ENCODE results near the gene FHOD1.

FHOD1 gene

DNA sequence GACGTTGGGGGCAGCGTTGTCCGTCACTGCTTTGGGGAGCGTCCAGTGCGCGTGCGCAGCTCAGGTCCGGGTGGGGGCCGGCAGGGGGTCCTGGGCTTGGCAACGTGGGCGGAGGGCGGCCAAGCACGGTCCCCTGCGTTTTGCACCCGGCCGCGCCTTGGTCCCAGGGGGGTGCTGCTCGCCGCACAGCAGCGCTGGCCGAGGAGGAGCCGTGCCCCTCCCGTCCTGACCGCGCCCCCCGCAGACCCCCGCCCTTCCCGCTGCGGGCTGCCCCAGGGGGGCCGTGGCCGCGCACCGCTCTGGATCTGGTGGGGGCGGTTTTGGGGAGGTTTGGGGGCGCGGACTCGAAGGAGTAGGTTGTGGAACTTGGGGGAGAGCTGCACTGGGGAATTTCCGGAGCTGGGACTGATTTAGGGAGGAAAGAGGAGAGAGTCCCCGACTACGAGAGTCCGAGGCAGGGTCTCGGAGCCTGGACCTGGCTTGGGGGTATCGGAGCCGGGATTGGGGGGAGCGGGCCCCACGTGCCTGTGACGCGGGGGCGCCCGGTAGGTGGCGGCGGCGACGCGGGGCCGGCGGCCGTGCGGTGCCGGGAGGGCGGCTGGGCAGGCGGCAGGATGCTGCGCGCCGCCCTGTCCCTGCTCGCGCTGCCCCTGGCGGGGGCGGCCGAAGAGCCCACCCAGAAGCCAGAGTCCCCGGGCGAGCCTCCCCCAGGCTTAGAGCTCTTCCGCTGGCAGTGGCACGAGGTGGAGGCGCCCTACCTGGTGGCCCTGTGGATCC lies 1.3 kb upstream of the FHOD1 start, which contains the start of gene SLC9A5:
Gene SLC9A5 (plus strand): TSS at position 579 of the 777 bp plus-strand sequence. CDS start 36 bp downstream, at position 615.
- no peak for FAIRE-seq
- TF ChIP-seq, protein P1, sequence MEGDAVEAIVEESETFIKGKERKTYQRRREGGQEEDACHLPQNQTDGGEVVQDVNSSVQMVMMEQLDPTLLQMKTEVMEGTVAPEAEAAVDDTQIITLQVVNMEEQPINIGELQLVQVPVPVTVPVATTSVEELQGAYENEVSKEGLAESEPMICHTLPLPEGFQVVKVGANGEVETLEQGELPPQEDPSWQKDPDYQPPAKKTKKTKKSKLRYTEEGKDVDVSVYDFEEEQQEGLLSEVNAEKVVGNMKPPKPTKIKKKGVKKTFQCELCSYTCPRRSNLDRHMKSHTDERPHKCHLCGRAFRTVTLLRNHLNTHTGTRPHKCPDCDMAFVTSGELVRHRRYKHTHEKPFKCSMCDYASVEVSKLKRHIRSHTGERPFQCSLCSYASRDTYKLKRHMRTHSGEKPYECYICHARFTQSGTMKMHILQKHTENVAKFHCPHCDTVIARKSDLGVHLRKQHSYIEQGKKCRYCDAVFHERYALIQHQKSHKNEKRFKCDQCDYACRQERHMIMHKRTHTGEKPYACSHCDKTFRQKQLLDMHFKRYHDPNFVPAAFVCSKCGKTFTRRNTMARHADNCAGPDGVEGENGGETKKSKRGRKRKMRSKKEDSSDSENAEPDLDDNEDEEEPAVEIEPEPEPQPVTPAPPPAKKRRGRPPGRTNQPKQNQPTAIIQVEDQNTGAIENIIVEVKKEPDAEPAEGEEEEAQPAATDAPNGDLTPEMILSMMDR (IDR thresholded peaks at IDR 0.05; ENCODE audit: insufficient read depth, missing control alignments): no peak
- DNase-seq (ENCODE audit: insufficient read length, low spot score): no peak

- TF ChIP-seq, protein P1 (IDR thresholded peaks at IDR 0.05; ENCODE audit: insufficient read depth, missing control alignments): no peak
- FAIRE-seq: no peak
- no peak for DNase-seq (ENCODE audit: insufficient read length, low spot score)
These were observed 756 bp upstream of the FHOD1 start for GRCh38 chr16:67248073-67248400.

DNA sequence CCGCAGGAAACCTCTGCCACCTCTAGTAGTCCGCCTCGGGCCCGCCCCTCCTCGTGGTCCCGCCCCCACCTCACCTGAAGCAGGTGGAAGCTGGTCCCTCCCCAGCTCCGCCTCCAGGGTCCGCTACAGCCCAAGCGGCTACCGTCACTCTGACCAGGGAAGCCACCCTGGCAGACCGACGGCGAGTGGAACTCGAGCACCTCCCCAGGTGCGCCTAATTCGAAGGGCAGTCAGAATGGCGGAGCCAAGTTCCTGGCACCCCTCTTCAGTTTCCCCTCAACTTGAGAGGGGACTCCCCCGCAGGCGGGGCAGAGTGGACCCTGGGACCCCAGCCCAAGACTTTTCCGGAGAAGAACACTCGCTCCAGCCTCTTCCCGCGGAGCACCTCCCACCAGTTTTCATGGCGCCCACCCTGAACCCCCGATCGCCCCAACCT lies 507 bp downstream of the FHOD1 start:
- FAIRE-seq (no peak), DNase-seq (ENCODE audit: insufficient read length, low spot score) (no peak)

DNA sequence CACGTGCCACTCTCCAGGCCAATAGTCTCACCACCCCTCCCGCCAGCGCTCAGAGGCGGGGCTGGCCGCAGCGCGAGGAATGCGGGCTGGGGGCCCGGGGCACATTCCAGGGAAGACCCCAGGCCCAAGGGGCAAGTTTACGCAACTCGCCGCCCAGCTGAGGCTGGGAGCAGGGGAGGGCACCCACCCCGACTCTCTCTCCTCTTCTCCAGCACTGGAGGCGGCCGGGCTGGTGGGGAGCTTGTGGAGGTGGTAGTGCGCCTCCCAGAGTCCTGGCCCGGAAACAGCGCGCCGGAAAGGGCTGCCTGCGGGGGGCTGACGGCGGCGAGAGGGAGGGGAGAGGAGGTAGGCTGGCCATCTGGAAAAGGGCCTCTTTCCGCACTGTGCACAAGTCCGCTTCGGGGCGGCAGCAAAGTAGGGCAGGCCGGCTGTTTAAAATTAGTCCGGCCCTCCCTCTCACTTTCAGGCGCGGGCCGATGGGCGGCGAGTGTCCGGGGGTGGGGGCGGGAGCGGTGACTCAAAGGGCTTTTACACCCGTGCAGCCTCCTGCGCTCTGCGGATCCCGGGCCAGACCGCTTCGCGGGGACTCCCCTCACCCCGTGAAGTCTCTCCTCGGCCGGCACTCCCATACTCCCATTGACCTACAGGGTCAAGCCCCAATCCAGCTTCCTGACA lies 1.1 kb downstream of the FHOD1 start:
- TF ChIP-seq, protein P1 (IDR thresholded peaks at IDR 0.05; ENCODE audit: insufficient read depth, missing control alignments): peak; percentile 41
- FAIRE-seq (no peak), DNase-seq (ENCODE audit: insufficient read length, low spot score) (peak; percentile 34)

More for the DNA sequence above, 507 bp downstream of the FHOD1 start:
- TF ChIP-seq, protein P1 (IDR thresholded peaks at IDR 0.05; ENCODE audit: insufficient read depth, missing control alignments): no peak

GRCh38 chr16:67245674-67246080 lies 1.6 kb downstream of the FHOD1 start:
- no peak for FAIRE-seq
- no peak for DNase-seq (ENCODE audit: insufficient read length, low spot score)
- TF ChIP-seq, protein P1 (IDR thresholded peaks at IDR 0.05; ENCODE audit: insufficient read depth, missing control alignments): no peak

GRCh38 chr16:67245186-67245585 lies 2.1 kb downstream of the FHOD1 start:
- TF ChIP-seq, protein P1 (IDR thresholded peaks at IDR 0.05; ENCODE audit: insufficient read depth, missing control alignments): no peak
- no peak for DNase-seq (ENCODE audit: insufficient read length, low spot score)
- no peak for FAIRE-seq

Data from D721Med (cell line).